ENCODE measurements around the gene HMX1. TPM values are rescaled to one million over a fixed set of nuclear protein-coding genes. Genes with fewer than 3 reads are reported as not detected.

Gene HMX1
- total RNA-seq, 1 donor from 2014 or later: 3.2 TPM

DNA sequence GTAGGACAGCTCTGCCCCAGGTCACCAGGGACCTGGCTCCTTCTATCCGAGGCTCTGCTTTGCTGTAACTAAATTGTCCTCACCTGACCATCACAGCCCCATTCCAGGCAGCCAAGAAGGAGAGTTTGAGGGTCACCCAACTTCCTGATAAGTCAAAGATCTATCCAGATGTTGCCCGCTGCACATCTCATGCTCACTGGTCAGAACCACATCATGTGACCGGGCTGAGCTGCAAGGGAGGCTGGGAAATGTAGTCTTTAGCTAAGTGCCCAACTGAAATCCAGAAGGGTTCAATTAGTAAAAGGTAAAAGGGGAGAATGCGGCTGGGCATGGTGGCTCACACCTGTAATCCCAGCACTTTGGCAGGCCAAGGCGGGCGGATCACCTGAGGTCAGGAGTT, 18.4 kb downstream of the HMX1 start:
- H3K27ac Mint-ChIP-seq: no peak overlapping the region
- H3K36me3 Mint-ChIP-seq: no peaks in the 10 kb centered on the region
- H3K9me3 Mint-ChIP-seq: no peaks in the 10 kb centered on the region
- no peak overlapping the region for H3K4me3 Mint-ChIP-seq
- H3K27me3 Mint-ChIP-seq: peaks cover 66% of the 10 kb centered on the region
- no peak for DNase-seq (ENCODE audit: extremely low spot score, unreplicated experiment)
- TF ChIP-seq, protein P1, sequence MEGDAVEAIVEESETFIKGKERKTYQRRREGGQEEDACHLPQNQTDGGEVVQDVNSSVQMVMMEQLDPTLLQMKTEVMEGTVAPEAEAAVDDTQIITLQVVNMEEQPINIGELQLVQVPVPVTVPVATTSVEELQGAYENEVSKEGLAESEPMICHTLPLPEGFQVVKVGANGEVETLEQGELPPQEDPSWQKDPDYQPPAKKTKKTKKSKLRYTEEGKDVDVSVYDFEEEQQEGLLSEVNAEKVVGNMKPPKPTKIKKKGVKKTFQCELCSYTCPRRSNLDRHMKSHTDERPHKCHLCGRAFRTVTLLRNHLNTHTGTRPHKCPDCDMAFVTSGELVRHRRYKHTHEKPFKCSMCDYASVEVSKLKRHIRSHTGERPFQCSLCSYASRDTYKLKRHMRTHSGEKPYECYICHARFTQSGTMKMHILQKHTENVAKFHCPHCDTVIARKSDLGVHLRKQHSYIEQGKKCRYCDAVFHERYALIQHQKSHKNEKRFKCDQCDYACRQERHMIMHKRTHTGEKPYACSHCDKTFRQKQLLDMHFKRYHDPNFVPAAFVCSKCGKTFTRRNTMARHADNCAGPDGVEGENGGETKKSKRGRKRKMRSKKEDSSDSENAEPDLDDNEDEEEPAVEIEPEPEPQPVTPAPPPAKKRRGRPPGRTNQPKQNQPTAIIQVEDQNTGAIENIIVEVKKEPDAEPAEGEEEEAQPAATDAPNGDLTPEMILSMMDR (conservative IDR thresholded peaks at IDR 0.05): no peak
- peaks cover 17% of the 10 kb centered on the region for H3K4me1 Mint-ChIP-seq (ENCODE audit: unreplicated experiment)

DNA sequence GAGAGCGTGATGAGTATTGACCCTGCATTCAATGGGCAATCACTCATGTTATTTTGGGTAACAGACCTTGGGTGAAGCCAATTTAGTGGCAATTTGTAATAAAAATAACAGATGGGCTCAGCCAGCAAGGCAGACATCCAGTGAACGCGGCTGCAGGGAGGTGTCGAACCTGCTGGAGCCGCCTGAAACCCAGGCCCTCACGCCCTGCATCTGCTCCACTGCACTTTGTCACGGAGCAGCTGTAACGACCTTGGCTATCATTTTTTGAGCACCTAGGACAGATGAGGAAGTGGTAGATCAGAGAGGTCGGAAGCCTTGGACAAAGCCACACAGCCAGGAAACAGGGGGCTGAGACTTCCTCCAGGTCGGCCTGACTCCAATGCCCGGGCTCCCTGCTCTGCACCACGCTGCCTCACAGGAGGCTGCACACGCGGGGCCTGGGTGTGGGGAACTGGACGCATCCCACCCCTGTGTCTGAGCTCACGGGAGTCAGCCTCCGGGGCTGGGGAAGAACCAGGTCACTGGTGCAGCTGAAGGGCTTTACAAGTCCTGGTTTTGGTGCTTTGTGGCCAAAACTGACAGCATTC, 19.4 kb downstream of the HMX1 start:
- peaks cover 17% of the 10 kb centered on the region for H3K4me1 Mint-ChIP-seq (ENCODE audit: unreplicated experiment)
- H3K27me3 Mint-ChIP-seq: peaks cover 59% of the 10 kb centered on the region
- no peak for DNase-seq (ENCODE audit: extremely low spot score, unreplicated experiment)
- H3K27ac Mint-ChIP-seq: no peak overlapping the region
- TF ChIP-seq, protein P1 (conservative IDR thresholded peaks at IDR 0.05): no peak
- no peak overlapping the region for H3K4me3 Mint-ChIP-seq
- H3K36me3 Mint-ChIP-seq: no peaks in the 10 kb centered on the region
- H3K9me3 Mint-ChIP-seq: no peaks in the 10 kb centered on the region

DNA sequence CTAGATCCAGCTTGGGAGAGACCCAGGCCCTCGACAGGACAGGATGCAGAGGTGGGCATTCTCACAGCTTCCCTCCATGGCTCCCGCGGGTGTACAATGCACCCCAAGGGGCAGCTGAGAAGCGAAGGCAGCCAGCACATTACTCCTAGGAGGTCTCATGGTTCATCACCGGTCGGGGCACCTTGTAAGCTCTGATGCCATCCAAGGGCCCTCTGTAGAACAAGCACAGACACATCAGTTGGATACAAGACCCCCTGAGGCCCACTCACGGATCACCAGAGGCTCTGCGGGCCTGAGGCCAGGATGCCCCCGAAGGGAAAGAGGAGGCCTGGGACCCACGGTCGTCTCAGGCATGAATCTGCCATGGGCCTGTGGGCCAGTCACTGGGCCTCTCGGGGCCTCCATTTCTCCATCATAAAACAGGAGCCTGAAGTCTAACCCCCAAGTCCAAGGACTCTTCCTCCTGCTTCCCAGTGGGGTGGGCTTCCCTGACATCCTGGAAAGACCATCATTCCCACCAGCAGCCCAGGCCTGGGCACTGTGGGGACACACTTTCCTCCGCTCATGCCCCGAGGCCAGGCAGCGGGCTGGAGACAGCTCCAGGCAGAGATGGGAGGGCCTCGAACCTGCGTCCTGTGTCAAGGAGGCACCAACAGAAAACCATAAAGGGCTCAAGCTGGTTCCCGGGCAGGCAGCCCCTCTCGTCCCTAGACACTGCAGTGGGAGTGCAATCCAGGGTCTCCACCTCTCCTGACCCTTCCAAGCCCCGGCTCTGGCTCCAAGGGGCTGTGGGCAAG, 20.1 kb downstream of the HMX1 start:
- Mint-ChIP-seq H3K36me3 (no peaks in the 10 kb centered on the region), H3K4me3 (no peak overlapping the region), H3K9me3 (no peaks in the 10 kb centered on the region), H3K27me3 (peaks cover 57% of the 10 kb centered on the region), H3K27ac (no peak overlapping the region), H3K4me1 (ENCODE audit: unreplicated experiment) (peaks cover 14% of the 10 kb centered on the region)
- TF ChIP-seq, protein P1 (conservative IDR thresholded peaks at IDR 0.05): no peak
- no peak for DNase-seq (ENCODE audit: extremely low spot score, unreplicated experiment)

DNA sequence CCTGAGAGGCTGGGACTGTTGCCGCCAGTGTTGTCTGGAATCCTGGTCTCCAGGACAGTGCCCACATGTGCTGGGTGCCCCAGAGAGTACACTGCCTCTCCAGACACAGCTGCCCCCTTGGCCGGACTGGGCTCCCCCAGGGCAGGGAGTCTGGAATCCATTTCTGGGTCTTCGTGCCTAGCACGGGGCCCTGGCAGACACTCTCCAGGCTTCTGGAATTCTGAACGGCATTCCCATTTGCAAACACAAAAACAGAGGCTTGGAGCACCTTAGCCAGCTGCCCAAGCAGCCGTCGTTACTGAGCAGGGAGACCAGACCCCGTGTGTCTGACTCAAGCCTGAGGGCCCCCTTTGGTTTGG, 20.8 kb downstream of the HMX1 start:
- Mint-ChIP-seq H3K4me3 (no peak overlapping the region), H3K36me3 (no peaks in the 10 kb centered on the region), H3K27ac (no peak overlapping the region), H3K9me3 (no peaks in the 10 kb centered on the region), H3K4me1 (ENCODE audit: unreplicated experiment) (peaks cover 7% of the 10 kb centered on the region), H3K27me3 (peaks cover 53% of the 10 kb centered on the region)
- DNase-seq (ENCODE audit: extremely low spot score, unreplicated experiment): no peak
- TF ChIP-seq, protein P1 (conservative IDR thresholded peaks at IDR 0.05): no peak

DNA sequence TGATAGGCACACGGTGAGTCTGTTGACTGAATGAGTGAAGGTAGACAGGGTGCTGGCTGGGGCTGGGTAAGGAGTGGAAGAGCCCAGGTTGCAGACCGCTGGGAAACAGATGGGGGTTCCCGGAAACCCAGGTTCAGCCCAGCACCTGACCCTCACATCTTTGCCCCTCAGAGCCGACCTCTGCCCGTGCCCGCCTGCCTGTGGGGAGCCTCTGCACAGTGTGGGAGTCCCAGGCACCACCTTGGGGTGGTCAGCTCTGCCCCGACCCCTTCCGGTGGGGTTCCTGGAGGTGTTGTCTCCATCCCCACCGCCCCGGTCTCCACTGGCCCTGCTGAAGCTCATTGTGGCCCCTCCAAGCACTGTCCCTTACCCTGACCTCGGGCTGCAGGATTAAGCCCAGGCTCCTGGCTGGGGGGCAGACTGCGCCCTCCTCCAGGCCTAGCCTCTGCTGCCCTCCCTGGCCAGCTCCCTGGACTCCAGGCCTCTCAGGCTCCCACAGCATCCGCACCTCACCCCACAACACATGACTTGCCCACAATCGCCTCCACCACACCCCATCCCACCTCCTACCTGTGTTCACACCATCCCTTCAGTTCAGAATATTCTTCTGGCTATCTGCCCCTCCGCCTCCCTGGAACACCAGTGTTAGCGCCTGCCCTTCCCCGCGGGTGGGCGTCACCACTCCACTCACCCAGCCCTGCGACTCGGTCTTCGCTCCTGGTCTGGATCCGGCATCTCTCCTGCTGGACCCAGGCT, 21.4 kb downstream of the HMX1 start:
- no peak for DNase-seq (ENCODE audit: extremely low spot score, unreplicated experiment)

More for the DNA sequence above, 21.4 kb downstream of the HMX1 start:
- H3K4me1 Mint-ChIP-seq (ENCODE audit: unreplicated experiment): peaks cover 6% of the 10 kb centered on the region
- peaks cover 53% of the 10 kb centered on the region for H3K27me3 Mint-ChIP-seq
- no peak overlapping the region for H3K27ac Mint-ChIP-seq
- no peaks in the 10 kb centered on the region for H3K36me3 Mint-ChIP-seq
- no peak overlapping the region for H3K4me3 Mint-ChIP-seq
- no peaks in the 10 kb centered on the region for H3K9me3 Mint-ChIP-seq
- TF ChIP-seq, protein P1 (conservative IDR thresholded peaks at IDR 0.05): no peak
